ENCODE measurements around the gene RALGPS2.

The RALGPS2 gene

GRCh38 chr1:178933105-178933561, 208.1 kb downstream of the RALGPS2 start:
- no peak for TF ChIP-seq CTCF (conservative IDR thresholded peaks at IDR 0.05; ENCODE audit: control insufficient read depth, insufficient read depth, low read depth, low read length)
- DNase-seq (ENCODE audit: low read depth) = peak; percentile 22
- H3K4me3 ChIP-seq (ENCODE audit: control insufficient read depth, low read depth, low read length) = no peak overlapping the region

- no peak for TF ChIP-seq CTCF (conservative IDR thresholded peaks at IDR 0.05; ENCODE audit: control insufficient read depth, insufficient read depth, low read depth, low read length)
- peak; percentile 38 for DNase-seq (ENCODE audit: low read depth)
- H3K4me3 ChIP-seq (ENCODE audit: control insufficient read depth, low read depth, low read length) = no peak overlapping the region
Observed at GRCh38 chr1:178933709-178934490, 208.9 kb downstream of the RALGPS2 start.

GRCh38 chr1:178934546-178934945, 209.5 kb downstream of the RALGPS2 start:
- no peak for DNase-seq (ENCODE audit: low read depth)
- no peak overlapping the region for H3K4me3 ChIP-seq (ENCODE audit: control insufficient read depth, low read depth, low read length)
- TF ChIP-seq CTCF (conservative IDR thresholded peaks at IDR 0.05; ENCODE audit: control insufficient read depth, insufficient read depth, low read depth, low read length) = no peak

- H3K4me3 ChIP-seq (ENCODE audit: control insufficient read depth, low read depth, low read length) = no peak overlapping the region
- peak; percentile 16 for DNase-seq (ENCODE audit: low read depth)
- TF ChIP-seq CTCF (conservative IDR thresholded peaks at IDR 0.05; ENCODE audit: control insufficient read depth, insufficient read depth, low read depth, low read length) = no peak
Observed at GRCh38 chr1:178935610-178936009, 210.6 kb downstream of the RALGPS2 start.

- DNase-seq (ENCODE audit: low read depth) = no peak
- TF ChIP-seq CTCF (conservative IDR thresholded peaks at IDR 0.05; ENCODE audit: control insufficient read depth, insufficient read depth, low read depth, low read length) = no peak
- H3K4me3 ChIP-seq (ENCODE audit: control insufficient read depth, low read depth, low read length) = no peak overlapping the region
Observed at GRCh38 chr1:178937695-178938094, 212.7 kb downstream of the RALGPS2 start.

- H3K4me3 ChIP-seq (ENCODE audit: control insufficient read depth, low read depth, low read length) = no peak overlapping the region
- no peak for TF ChIP-seq CTCF (conservative IDR thresholded peaks at IDR 0.05; ENCODE audit: control insufficient read depth, insufficient read depth, low read depth, low read length)
- DNase-seq (ENCODE audit: low read depth) = no peak
Observed at GRCh38 chr1:178938101-178938958, 213.3 kb downstream of the RALGPS2 start.
